Measurements from ENCODE around the gene COG5. TPM values are rescaled to one million over a fixed set of nuclear protein-coding genes. Genes with fewer than 3 reads are reported as not detected.
"Not testable (repeated sequence)": the region's sequence is repeated elsewhere in the genome, so short reads cannot be mapped to it uniquely, and the experiment has no call there.

Gene COG5
- total RNA-seq, 1 experiment from 2014 or later: 84.0 TPM

DNA sequence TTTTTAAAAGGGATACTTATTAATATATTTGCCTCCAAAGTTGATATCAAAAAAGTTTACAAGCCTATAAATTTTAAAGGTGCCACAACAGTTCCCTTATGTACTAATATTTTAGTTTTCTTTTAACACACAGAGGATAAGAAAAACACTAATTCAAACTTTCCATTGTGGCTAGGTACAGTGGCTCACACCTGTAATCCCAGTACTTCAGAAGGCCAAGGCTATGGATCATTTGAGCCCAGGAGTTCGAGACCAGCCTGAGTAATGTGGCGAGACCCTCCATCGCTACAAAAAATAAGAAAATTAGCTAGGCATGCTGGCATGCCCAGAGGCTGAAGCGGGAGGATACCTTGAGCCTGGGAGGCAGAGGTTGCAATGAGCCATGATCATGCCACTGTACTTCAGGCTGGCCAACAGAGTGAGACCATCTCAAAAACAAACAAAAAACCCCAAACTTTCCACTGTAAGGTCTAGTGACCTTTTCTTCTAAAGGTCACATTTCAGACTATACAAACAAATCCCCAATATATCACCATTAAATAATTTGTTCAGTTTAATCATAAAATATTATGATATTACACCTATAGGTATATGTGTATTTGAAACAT is 287.4 kb downstream of the COG5 start:
- no peak for DNase-seq (ENCODE audit: low spot score)

DNA sequence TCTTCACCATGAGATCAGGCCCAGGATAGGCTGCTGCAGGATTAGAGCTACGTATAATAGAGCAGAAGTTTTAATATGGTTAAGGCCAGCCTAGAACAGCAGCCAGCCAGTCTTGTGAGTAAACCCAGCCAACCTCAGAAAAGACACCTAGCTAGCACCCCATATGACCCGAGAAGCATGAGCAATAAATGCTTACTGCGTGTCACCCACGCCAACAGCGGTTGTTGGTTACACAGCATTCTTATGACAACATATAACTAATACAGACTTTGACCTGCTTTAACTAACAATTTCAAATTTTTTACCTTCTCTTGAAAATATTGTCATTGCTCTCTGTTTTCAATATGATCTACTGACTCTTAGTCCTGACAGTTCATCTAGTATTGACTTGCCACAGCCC is 289.2 kb downstream of the COG5 start:
- no peak for DNase-seq (ENCODE audit: low spot score)

GRCh38 chr7:107269790-107270189 is 293.9 kb downstream of the COG5 start:
- no peak for DNase-seq (ENCODE audit: low spot score)

GRCh38 chr7:107268594-107268993 is 295.1 kb downstream of the COG5 start:
- DNase-seq (ENCODE audit: low spot score): no peak

DNA sequence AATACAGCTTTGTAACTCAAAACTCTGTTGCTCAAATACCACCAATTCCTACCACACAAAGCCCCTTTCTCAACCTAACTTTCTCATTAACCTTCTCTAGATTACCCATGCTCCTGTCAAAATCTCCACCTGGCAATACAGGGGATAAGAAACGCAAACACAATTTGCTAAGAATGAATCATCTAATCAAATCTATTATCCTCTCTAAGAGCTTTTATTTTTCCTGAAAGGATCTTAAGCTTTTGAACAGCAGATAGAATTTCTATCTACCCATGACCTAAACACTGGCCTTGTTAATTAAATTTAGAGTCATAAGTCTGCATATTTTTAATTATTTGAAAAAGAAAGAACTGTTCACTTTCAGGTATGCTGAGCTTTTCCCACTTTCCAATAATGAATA is 296.6 kb downstream of the COG5 start:
- no peak for DNase-seq (ENCODE audit: low spot score)

DNA sequence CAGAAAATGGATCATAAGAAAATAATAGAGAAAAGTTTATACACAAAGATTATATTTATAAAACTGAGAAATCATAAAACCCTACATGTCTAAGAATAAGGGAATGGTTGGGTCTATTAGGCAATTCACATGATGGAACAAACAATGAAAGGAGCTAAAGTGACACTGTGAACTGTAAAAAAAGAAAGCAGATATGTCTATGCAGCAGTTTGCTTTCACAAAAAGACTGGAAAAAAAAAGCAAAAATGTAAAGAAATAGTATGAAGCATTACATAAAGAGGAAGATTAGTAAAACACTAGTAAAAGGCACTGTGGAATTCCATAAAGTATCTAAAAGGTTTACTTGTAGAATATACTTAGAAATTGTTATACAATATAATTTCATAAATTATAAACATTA is 299.0 kb downstream of the COG5 start:
- no peak for DNase-seq (ENCODE audit: low spot score)

GRCh38 chr7:107262857-107263256 is 300.9 kb downstream of the COG5 start:
- no peak for DNase-seq (ENCODE audit: low spot score)

GRCh38 chr7:107258737-107259136 is 305.0 kb downstream of the COG5 start:
- DNase-seq (ENCODE audit: low spot score): no peak

DNA sequence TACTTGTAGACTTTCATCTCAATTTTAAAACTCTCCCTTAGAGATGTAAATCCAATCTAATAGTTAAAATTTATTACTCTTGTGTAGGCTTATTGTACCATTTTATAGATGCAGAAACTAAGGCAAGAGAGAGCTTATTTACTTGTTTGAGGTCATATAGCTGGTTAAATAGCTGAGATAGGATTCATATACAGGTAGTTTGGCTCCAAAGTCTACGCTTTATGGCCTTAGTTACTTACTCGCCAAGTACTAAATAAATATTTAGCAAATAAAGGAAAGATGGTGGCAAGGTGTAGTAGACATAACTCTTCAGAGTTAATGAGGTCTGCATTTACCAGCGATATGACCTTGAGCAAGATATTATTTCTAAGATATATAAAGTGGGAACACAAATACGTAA is 308.1 kb downstream of the COG5 start:
- no peak for DNase-seq (ENCODE audit: low spot score)

GRCh38 chr7:107254398-107254985 is 309.2 kb downstream of the COG5 start:
- no peak for DNase-seq (ENCODE audit: low spot score)

- no peak for DNase-seq (ENCODE audit: low spot score)
Measured at GRCh38 chr7:107253599-107253998, 310.1 kb downstream of the COG5 start.

- DNase-seq (ENCODE audit: low spot score): no peak
Measured at GRCh38 chr7:107251963-107252362, 311.8 kb downstream of the COG5 start.

- no peak for DNase-seq (ENCODE audit: low spot score)
Measured at GRCh38 chr7:107248551-107249316, 315.0 kb downstream of the COG5 start.

DNA sequence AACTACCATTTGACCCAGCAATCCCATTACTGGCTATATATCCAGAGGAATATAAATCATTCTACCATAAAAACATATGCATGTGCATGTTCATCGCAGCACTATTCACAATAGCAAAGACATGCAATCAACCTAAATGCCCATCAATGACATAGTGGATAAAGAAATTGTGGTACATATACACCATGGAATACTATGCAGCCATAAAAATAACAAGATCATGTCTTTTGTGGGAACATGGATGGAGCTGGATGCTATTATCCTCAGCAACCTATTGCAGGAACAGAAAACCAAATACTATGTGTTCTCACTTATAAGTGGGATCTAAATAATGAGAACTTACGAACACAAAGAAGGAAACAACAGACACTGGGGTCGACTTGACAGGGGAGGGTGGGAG is 316.9 kb downstream of the COG5 start:
- DNase-seq (ENCODE audit: low spot score): not testable (repeated sequence)

DNA sequence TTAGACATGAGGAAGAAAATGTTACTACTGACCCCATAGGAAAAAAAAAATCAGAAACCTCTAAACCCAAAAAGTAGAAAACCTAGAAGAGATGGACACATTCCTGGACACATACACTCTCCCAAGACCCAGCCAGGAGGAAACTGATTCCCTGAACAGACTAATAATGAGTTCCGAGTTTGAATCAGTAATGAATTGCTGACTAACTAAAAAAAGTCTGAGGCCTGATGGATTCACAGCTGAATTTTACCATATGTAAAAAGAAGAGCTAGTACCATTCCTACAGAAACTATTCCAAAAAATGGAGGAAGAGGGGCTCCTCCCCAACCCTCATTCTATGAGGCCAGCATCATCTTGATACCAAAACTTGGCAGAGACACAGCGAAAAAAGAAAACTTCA is 319.1 kb downstream of the COG5 start:
- no peak for DNase-seq (ENCODE audit: low spot score)

GRCh38 chr7:107242267-107242666 is 321.5 kb downstream of the COG5 start:
- DNase-seq (ENCODE audit: low spot score): no peak

GRCh38 chr7:107237451-107237850 is 326.3 kb downstream of the COG5 start:
- no peak for DNase-seq (ENCODE audit: low spot score)

GRCh38 chr7:107236862-107237261 is 326.9 kb downstream of the COG5 start:
- DNase-seq (ENCODE audit: low spot score): no peak

DNA sequence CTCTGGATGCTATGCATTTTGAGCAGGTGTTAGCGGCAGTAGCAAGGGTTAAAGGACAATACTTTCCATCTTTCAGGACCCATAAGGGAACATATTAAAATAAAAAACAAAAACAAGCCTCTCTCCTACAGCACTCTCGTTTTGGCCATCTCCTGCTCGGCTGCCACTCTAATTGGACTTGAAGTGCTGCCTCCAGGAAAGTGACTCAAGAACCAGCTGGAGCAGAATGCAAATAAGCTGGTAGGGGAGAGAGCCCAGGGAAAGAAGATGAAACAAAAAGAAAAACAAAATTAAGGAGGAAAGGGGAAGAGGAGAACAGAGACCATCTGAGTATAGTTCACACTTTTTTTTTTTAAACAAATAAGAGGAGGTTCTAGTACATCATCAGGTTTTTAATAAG is 329.3 kb downstream of the COG5 start:
- no peak for DNase-seq (ENCODE audit: low spot score)

GRCh38 chr7:107233981-107234380 is 329.7 kb downstream of the COG5 start:
- DNase-seq (ENCODE audit: low spot score): no peak

- DNase-seq (ENCODE audit: low spot score): no peak
Measured at GRCh38 chr7:107233174-107233573, 330.5 kb downstream of the COG5 start.

DNA sequence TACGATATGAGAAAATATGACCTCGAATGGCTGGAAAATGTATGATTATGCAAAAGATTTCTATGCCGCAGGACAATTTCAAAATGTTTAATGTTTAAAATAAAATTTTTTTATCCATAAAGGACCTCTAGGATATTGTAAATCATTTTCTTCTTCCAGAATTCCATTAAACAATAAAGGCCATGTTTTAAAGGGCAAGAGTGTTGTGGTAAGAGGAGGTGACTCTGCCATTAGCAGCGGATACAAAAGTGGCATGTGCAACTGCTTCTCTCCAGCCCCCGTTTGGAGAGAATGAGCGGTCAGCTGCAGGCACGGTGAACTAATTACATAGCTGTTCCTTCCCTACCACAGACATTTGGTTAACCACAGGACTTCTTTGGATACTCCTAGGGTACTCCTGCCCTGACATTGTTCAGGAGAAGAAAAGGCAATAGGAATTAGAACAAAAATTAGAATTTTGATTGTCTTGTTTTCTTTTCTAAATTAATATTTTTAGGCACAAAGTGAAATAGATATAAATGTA is 331.1 kb downstream of the COG5 start:
- peak; percentile 32 for DNase-seq (ENCODE audit: low spot score)

DNA sequence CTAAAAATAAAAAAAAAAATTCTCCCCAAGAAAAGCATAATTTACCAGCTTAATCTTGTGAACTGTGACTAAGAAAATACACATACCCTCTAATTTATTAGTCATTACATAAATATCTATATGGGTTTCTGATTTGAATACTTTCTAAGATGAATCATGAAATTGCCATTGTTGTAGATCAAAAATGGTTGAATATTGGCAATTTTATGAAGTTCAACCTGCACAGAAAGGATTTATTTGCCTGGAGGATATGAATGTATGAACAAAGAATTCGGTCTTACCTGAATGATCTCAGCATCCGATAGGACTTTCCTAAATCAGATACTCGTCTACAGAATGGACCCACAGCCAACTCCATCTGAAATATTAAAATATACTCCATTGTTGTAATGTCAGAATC is 333.4 kb downstream of the COG5 start:
- DNase-seq (ENCODE audit: low spot score): no peak

All from A172 (cell line).